NK-92 treated with Interleukin-12 subunit alpha and Interleukin-12 subunit beta, amount 100 ng/mL, for 24 hours (cell line): ENCODE results near the gene SAP130.
"Not testable (repeated sequence)": the region's sequence is repeated elsewhere in the genome, so short reads cannot be mapped to it uniquely, and the experiment has no call there.

Experiments
- DNase-seq: peaks from one replicate; lab custom pipeline; 2025; lab: John Stamatoyannopoulos, UW

The SAP130 gene

DNA sequence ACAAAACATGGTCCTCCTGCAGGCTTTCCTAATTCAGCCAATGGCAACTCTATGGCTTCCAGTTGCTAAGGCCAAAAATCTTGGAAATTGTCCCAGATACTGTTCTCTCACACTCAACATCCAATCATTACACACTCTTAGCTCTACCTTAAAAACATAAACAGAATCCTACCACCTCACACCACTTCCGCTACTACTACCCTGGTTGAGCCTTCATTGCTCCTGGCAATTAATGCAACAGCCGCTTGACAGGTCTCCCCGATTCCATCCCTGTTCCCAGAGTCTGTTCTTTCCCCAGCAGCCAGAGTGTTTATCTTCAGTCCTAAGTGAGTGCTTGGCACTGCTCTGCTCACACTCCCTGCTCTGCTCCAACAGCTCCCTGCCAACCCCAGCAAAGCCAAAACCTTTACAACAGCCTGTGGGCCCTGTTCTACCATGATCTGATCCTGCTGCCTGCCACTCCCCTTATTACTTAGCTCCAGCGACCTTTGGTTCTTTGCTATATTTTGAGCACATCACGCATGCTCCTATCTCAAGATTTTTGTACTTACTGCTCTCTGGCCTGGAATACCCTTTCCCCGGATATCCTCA is 74.6 kb downstream of the SAP130 start:
- DNase-seq: no peak

DNA sequence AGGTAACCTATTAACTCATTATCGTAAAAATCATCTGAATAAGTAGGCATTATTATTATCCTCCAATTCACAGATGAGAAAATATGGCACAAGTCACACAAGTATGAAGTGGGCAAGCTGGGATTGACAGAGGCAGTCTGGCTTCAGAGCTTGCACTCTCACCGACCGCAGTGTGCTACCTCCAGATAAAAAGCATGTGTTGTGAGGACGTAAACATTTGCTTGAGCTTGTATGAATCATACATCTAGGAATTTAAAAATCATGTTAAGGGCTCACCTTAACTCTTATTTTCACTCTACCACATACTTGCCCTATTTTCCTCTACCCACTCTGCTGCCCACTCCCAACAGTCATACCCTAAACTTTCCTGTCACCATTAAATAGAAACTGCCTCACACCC is 76.8 kb downstream of the SAP130 start:
- DNase-seq: no peak

DNA sequence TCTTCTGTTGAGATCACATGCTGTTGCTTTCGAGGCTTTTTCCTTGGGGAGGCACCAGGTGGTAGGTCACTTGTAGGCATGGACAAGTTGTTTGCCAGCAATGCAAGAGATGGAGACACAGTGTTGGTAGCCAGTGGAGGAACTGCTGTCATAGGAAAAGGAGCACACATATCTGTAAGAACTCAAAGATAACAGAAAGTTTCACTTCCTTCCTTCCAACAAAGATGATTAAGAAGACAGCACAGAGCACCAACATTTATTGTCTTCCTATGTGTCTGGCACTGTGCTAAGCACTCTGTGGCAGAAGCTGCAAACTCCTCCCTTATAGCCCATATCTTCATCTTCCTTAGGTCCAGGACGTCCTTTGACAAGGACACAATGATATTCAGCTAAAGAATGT is 77.6 kb downstream of the SAP130 start:
- DNase-seq: no peak

DNA sequence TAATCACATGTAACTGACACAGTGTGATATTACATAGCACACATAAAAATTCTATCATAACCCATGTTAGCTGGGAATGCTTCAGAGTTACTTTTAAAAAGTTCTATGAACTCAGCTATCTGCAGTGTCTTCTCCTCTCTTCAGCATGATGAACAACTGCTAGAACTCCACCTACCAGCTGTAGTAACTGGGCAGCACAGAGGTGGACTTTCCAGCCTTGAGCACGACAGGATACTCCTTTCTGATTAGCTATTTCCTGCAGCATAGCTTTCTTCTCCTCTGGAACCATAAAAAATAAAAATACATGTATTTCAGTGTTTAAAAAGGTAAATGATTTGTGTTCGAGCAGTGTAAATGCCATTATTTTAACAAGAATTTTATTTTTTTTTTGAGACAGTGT is 82.6 kb downstream of the SAP130 start:
- DNase-seq: no peak

DNA sequence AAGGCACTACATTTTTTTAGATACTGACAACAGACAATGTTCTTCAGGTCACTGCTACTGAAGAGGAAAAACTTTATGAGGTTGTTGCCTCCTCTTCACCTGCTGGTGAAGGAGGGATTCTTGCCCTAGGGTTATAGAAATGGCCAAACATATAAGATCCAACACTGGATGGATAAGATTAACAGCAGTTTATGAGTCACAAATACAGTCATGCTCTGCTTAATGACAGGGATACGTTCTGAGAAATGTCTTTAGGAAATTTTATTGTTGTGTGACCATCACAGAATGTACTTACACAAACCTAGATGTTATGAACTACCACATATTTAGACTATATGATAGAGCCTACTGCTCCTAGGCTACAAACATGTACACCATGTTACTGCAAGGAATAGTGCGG is 84.7 kb downstream of the SAP130 start:
- DNase-seq: no peak

DNA sequence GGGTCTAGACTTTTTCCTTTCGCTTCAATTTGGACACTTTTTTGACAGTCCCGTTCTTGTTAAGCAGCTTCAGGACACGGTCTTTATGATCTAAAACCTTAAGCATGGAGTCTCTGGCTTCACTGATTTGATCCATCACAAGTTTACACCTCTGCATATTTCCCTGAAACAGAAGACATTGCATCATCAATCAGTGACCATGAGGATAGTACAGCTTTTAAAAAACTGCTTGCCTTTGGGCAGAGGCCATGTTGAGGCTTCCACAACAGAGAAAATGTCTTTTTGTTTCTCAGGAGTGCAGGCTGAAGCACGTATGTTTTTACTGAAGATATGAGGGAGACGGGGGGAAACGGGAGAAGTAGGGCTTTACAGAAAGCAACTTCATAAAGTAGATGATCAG is 85.9 kb downstream of the SAP130 start:
- no peak for DNase-seq

DNA sequence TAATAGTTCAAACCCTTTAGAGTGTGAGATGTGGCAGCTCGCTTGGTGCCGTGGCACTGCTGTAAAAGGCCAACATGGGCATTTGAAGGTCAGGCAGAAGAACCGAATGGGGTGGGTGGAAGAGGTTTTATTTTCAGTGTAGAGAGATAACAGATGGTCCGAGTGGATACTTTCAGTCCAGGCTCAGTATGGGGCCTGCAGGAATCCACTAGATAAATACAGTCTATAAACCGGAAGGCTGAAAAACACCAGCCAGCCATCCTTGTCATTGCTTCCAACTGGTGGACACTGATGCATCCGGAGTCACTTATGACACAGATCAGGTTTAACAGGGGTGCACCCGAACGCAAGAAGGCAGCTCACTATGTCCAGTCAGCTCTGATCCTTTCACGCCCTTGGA is 86.4 kb downstream of the SAP130 start:
- DNase-seq: no peak

DNA sequence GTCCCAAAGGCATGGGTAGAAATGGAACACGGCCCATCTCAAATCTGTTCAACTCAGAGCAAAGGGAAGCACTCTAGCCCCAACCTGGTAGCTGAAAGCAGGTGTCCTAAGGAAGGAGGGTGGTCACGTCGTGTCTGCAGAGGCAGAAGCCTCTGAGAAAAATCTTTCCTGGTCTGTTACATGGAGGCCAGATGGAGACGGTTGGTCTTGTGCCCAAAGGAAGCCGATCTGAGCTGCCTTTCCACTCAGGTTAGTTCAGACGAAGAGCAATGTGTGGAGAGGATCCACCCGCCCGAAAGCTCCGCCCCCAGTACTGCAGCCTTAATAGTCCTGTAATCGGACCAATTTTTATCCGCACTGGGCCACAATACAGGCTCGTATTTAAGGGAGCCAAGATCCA is 87.2 kb downstream of the SAP130 start:
- DNase-seq: no peak

DNA sequence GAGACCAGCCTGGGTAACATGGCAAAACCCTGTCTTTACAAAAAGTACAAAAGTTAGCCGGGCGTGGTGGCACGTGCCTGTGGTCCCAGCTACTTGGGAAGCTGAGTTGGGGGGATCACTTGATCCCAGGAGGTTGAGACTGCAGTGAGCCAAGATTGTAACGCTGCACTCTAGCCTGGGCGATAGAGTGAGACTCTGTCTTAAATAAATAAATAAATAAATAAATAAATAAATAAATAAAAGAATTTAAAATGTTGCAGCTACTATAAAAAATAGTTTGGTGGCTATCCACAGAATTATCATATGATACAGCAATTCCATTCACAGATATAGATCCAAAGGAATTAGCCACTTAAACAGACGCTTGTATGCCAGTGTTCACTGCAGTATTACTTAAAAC is 92.5 kb downstream of the SAP130 start:
- no peak for DNase-seq

DNA sequence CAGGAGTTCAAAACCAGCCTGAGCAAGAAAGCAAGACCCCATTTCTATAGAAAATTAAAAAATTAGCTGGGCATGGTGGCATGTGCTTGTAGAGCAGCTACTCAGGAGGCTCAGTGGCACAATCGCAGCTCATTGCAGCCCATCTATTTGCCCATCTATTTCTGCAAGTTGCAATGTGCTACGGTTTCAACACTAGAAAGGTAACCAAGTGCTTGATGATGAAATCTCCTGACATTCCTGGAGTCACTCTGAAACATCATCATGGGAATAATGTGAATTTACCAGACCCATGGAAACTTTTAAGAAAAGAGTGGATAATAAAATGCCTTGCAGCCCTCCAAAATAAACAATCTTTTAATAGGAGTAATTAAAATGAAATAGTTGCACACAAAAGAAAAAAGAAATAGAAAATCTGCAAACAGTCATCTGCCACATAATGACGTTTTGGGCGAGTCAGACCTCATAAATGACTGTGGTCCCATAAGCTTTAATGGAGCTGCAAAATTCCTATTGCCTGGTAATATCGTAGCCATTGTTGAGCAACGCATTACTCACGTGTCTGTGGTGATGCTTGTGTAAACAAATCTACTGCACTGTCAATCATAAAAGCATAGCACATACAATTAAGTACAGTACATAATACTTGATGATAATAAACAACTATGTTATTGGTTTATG is 95.5 kb downstream of the SAP130 start:
- DNase-seq: no peak

DNA sequence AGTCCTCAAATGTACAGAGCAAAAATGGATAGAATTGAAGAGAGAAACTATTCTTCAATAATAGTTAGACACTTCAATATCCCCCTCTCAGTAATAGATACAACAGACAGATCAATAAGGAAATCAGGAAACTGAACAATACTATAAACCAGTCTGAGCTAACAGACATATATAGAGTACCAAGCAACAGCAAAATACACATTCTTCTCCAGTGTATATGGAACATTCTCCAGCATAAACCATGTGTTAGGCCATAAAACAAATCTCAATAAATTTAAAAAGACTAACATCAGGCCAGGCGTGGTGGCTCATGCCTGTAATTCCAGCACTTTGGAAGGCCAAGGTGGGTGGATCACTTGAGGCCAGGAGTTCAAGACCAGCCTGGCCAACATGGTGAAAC is 98.4 kb downstream of the SAP130 start:
- DNase-seq: no peak

DNA sequence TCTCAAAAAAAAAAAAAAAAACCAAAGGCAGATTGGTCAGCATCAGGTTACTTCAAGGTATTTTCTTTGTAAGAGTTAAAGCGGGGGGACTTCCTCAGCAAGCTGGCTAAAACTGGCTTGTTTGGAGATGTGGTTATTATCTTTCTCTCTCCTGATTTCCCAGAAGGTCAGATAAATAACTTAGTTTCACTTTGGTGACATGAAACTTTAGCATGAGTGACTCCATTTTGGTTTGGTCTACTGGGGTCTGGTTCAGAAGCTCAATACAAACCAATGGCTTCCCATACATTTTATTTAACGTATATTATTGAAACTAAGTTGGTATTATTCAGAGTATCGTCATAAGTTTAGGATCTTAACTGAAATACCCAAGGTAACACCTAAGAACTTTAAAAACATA is 100.5 kb downstream of the SAP130 start:
- DNase-seq: no peak

DNA sequence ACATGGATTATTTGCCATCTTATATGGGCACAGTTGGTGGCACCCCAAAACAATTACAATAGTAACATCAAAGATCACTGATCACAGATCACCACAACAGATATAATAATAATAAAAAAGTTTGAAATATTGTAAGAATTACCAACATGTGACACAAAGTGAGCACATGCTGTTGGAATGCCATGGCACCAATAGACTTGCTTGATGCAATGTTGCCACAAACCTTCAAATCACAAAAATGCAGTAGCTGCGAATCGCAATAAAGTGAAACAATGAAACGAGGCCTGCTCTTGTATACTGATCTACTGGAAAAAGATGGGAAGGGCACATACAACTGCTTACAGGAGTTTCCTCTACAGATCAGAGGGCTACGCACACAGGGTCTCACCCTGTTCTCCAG is 109.9 kb downstream of the SAP130 start:
- no peak for DNase-seq

DNA sequence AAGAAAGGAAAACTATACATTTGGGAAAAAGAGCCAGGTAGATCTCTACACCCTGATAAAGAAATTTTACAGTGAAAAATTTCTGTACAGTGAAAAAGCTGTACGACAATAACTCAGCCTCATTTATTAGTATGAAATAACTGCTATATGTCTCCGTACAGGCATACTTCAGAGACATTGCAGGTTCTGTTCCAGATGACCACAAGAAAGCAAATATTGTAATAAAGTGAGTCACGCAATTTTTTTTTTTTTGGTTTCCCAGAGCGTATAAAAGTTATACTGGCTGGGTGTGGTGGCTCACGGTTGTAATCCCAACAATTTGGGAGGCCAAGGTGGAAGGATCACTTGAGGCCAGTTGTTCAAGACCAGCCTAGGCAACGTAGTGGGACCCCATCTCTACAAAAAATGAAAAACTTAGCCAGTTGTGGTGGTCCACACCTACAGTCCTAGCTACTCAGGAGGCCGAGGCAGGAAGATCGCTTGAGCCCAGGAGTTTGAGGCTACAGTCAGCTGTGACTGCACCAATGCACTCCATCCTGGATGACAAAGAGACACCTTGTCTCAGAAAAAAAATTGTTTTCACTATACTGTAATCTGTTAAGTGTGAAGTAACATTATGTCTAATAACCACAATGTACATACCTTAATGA is 113.9 kb downstream of the SAP130 start:
- no peak for DNase-seq

DNA sequence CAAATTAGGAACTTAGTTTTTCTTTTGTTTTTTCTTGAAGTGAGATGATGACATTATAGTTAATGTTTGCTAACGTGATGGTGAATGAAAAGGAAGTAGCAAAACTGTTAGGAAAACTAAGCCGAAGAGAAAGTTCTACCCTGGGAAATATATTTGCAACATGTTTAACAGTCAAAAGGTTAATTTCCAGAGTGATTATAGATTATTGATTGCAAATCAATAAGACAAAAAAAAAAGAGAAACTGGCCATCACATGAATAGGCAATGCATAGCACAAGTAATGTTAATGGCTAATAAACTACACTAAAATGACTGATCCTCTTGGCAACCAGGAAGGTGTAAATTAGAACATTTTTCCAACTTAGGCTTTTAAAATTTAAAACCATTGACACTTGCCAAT is 116.1 kb downstream of the SAP130 start:
- no peak for DNase-seq

DNA sequence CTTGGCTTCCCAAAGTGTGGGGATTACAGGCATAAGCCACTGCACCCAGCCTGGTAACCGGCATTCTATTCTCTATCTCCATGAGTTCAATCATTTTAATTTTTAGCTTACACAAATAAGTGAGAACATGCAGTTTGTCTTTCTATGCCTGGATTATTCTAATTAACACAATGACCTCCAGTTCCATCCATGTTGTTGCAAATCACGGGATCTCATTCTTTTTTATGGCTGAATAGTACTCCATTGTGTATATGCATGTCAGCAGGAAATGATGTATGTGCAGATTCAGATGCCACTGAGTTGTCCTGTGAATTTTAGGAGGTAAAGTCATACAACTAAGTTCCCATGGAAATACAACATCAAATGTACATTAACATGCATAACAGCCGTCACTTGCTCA is 117.4 kb downstream of the SAP130 start:
- no peak for DNase-seq

DNA sequence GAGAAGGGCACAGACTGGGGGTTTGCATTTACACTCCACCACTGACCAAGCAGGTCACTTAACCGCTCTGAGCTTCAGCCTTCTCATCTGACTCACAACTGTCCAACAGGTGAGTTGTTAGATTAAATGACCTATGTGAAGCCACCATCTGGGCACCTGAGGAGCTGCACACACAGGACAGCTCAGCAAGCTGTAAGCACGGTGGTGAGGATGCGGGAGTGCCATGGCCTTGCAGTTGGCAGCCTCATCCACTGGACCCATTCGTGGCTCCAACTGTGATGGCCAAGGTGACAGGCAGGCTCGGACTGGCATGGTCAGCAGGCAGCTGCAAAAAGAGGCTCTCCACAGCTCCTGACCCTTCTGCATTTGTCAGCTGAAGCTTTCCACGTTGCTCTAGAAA is 118.8 kb downstream of the SAP130 start:
- no peak for DNase-seq

DNA sequence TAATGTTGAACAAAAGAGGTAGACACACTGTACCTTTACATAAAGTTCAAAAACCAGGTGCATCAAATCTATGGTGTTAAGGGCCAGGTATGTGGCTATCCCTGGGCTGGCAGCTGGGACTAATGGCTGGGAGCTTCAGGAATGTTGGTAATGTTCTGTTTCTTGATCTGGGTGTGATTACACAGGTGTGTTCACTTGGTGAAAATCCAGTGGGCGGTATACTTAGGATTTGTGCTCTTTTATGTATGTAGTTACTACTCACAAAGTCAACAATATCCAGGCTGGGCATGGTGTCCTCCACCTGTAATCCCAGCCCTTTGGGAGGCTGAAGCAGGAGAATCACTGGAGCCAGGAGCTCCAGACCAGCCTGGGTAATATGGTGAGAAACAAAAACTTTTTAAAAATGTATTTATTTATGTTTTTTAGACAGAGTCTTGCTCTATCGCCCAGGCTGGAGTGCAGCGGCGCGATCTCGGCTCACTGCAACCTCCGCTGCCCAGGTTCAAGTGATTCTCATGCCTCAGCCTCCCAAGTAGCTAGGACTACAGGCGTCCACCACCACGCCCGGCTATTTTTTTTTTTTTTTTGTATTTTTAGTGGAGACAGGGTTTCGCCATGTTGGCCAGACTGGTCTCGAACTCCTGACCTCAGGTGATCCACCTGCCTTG is 120.0 kb downstream of the SAP130 start:
- not testable (repeated sequence) for DNase-seq

DNA sequence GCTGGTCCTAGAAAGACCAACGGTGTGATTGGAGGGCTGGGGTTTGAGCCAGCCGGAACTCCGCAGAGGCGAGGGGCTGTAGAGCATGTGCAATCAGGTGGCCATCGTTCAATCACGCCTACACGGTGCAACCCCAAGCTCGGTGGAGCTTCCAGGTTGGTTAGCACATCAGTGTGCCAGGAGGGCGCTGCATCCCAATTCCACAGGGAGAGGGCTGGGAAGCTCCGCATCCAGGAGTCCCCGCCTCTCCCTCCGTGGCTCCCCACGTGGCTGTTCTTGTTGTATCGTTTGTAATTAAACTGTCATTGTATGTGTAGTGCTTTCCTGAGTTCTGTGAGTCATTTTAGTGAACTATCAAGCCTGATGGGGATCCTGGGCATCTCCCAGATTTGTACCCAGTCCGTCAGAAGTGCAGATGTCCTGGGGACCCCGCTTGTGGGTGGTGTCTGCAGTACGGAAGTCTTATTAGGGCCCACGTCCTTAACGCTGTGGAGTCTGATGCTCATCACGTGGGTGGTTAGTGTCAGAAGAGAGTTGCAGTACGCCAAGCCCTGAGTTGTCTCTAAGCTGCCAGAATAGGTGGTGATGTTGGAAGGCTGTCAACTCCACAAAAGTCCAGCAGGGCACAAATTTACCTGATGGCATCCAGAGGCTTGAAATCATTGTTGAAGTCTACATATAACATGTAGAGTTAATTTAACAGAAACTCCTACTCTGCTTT is 121.5 kb downstream of the SAP130 start:
- DNase-seq: no peak

DNA sequence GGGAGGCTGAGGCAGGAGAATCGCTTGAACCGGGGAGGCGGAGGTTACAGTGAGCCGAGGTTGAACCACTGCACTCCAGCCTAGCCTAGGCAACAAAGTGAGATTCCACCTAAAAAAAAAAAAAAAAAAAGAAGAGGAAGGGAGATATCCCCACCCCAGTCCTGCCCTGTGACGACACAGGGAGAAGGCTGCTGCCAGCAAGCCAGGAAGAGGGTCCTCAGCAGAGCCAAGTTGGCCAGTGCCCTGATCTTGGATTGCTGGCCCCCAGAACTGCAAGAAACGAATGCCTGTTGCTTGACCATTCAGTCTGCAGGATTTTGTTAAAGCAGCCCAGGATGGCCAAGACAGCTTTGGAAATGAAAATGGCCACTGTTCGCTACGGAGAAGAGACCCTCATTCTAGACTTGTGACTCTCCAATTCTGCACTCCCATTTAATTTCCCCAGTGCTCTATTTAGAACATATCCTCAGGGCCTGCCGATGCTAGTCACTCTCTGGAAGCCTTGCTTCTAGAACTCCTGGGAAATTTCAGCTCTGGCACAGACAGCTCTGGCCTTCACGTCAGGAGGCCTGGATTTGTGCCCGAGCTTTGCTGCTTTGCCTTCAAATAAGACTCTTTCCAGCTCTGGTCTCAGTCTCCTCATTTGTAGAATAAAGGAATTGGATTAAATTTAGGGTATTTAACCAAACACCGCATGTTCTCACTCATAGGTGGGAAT is 126.4 kb downstream of the SAP130 start:
- DNase-seq: no peak

DNA sequence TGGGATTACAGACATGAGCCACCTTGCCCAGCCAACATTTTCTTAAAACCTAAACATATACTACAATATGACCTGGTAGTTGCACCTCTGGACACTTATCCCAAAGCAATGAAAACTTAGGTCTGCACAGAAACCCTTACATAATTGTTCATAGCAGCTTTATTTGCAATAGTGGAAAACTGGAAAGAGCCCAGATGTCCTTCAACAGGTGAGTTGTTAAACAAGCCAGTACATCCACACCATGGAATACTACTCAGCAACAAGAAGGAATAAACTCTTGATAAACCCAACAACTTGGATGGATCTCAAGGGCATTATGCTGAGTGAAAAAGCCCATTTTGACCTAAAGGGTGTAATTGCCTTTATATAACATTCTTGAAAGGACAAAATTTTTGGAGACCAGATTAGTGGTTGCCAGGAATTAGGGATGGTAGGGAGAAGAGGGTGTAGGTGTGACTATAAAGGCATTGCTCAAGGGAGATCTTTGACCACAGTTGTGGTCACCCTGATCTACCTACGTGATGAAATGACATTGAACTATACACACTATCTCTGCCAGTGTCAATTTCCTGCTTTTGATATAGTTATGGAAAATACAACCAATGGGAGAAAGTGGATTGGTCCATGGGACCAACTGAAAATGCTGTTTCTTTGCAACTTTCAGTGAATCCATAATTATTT is 130.2 kb downstream of the SAP130 start:
- no peak for DNase-seq
